K562 (cell line): ENCODE results near the gene ZNF768. TPM values are rescaled to one million over a fixed set of nuclear protein-coding genes. Genes with fewer than 3 reads are reported as not detected.
A peak's percentile ranks its signal among the peaks of the same experiment; 100 is the strongest.

Experiments
- ATAC-seq: fragments of 200-7000 bp; cut with Tn5 transposase; 3 replicates; pipeline ENCODE4 v1.9.1; 2020; ENCODE audit warnings: moderate library complexity
- BruUV-seq: library from RNA; stranded (reverse); fragments of 400-500 nt; replicated peaks from 2 replicates; lab custom pipeline; 2021; lab: Mats Ljungman, UMichigan
- CTCF ChIA-PET: fragments of 300-600 bp; formaldehyde crosslinking; extraction: SDS; loops from one replicate; lab custom pipeline; 2021; ENCODE audit warnings: low intra/inter-chr PET ratio; lab: Yijun Ruan, JAX
- POLR2A ChIA-PET: fragments of 300-600, 350-650 bp; sonication (Branson Sonifier 250); formaldehyde crosslinking; extraction: SDS; loops from one replicate; lab custom pipeline; 2021; ENCODE audit warnings: antibody characterized with exemption, inconsistent platforms; lab: Yijun Ruan, JAX
- DNase-seq, 4 experiments: peaks; one replicate each; pipeline versions ENCODE4 v3.0.0 to v3.0.0-alpha.2; 2011 to 2018; ENCODE audit warnings: low spot score in 3 of 4, mixed read lengths in 3 of 4; ENCODE audit errors: extremely low read depth in 1 of 4
- FAIRE-seq: peaks from 2 replicates; lab custom pipeline; 2011; peaks lifted over from hg19 to GRCh38; lab: Jason Lieb, UNC
- H2AFZ ChIP-seq: 2 replicates; pipeline ENCODE4 v1.6.0; 2011; ENCODE audit warnings: low read depth, low read length, control low read depth, inconsistent platforms
- H3K27ac ChIP-seq: fragments of 200-600 bp; 3 replicates; pipeline ENCODE4 v1.8.0; 2011; ENCODE audit warnings: low read depth, mild to moderate bottlenecking, control low read depth, inconsistent platforms, low read length, moderate library complexity, mixed read lengths; ENCODE audit errors: extremely low read depth
- H3K27me3 ChIP-seq, 2 experiments: fragments of 300-600 bp in 1 of 2; 2 replicates in 1 of 2; 3 replicates in 1 of 2; pipeline versions ENCODE4 v1.6.0 to v1.8.0; 2011; ENCODE audit warnings: inconsistent platforms in 2 of 2, low read length in 2 of 2, mild to moderate bottlenecking in 1 of 2, mixed read lengths in 1 of 2, moderate library complexity in 1 of 2; ENCODE audit not compliant: control insufficient read depth in 2 of 2, insufficient read depth in 2 of 2
- H3K36me3 ChIP-seq: fragments of 300-600 bp; 3 replicates; pipeline ENCODE4 v1.8.0; 2011; ENCODE audit warnings: mild to moderate bottlenecking, low read length, inconsistent platforms; ENCODE audit not compliant: control insufficient read depth, insufficient read depth
- H3K4me1 ChIP-seq, 2 experiments: fragments of 200-600 bp in 1 of 2; replicated peaks in 1 of 2; 2 replicates in 1 of 2; 3 replicates in 1 of 2; pipeline versions ENCODE4 v1.5.1 to v1.8.0; 2011; ENCODE audit warnings: inconsistent platforms in 2 of 2, low read length in 2 of 2, mild to moderate bottlenecking in 1 of 2, mixed read lengths in 1 of 2, moderate library complexity in 1 of 2; ENCODE audit not compliant: control insufficient read depth in 2 of 2, insufficient read depth in 2 of 2
- H3K4me2 ChIP-seq: 2 replicates; pipeline ENCODE4 v1.6.1; 2011; ENCODE audit warnings: low read length, control low read depth, inconsistent platforms, mixed read lengths; ENCODE audit not compliant: insufficient read depth
- H3K4me3 ChIP-seq: fragments of 200-600 bp; sonication (generic), shearing (Covaris generic); 2 replicates; pipeline ENCODE4 v1.5.1; 2016; ENCODE audit warnings: control low read depth, inconsistent platforms
- H3K79me2 ChIP-seq: fragments of 200-600 bp; 3 replicates; pipeline ENCODE4 v1.8.0; 2011; ENCODE audit warnings: low read length, inconsistent platforms; ENCODE audit not compliant: control insufficient read depth, insufficient read depth
- H3K9ac ChIP-seq, 2 experiments: 2 replicates each; pipeline versions ENCODE4 v1.6.0 to v1.6.1; 2011; ENCODE audit warnings: low read depth in 2 of 2, low read length in 2 of 2, control low read depth in 1 of 2, inconsistent platforms in 1 of 2, mild to moderate bottlenecking in 1 of 2, mixed read lengths in 1 of 2; ENCODE audit not compliant: insufficient read depth in 1 of 2
- H3K9me1 ChIP-seq: one replicate; pipeline ENCODE4 v1.6.0; 2011; ENCODE audit warnings: inconsistent platforms, mild to moderate bottlenecking, low read length, moderate library complexity; ENCODE audit not compliant: control insufficient read depth, insufficient read depth
- H3K9me3 ChIP-seq: replicated peaks from 2 replicates; pipeline ENCODE4 v1.5.1; 2011; ENCODE audit warnings: low read depth, low read length, inconsistent platforms; ENCODE audit not compliant: control insufficient read depth, insufficient read depth
- H4K20me1 ChIP-seq: replicated peaks from 2 replicates; pipeline ENCODE4 v1.6.1; 2011; ENCODE audit warnings: low read length, inconsistent platforms, mixed read lengths; ENCODE audit not compliant: control insufficient read depth, insufficient read depth
- RBM14 ChIP-seq: fragments of 200-400 bp; formaldehyde crosslinking; IDR thresholded peaks from 2 replicates; pipeline ENCODE4 v1.6.1; 2018; ENCODE audit warnings: low read depth, mild to moderate bottlenecking, low read length, moderate library complexity, borderline replicate concordance; ENCODE audit not compliant: insufficient read depth
- WGBS: fragments of 100-300 bp; shearing (Covaris generic); methylation state at CpG from one replicate; pipeline ENCODE4 v1.1.6; 2016; ENCODE audit warnings: low coverage, mixed read lengths; ENCODE audit not compliant: insufficient coverage; ENCODE audit errors: missing lambda C conversion rate; 5-methylcytosine and 5-hydroxymethylcytosine counted together
- in situ Hi-C: fragments of 300-500 bp; cut with MboI; formaldehyde crosslinking; loops from 4 replicates; pipeline ENCODE4 v1.15.0; 2018; ENCODE audit warnings: inconsistent platforms, mixed read lengths
- intact Hi-C: fragments of 100-400 bp; cut with micrococcal nuclease; formaldehyde crosslinking; loops from 2 replicates; pipeline ENCODE4 v1.14.2; 2022
- polyA plus RNA-seq, 8 experiments: library from polyadenylated mRNA; depleted of rRNA in 4 of 8; stranded (reverse) in 5 of 8; unstranded in 3 of 8; fragments of >200 nt; fragmentation: Nextera tagmentation in 2 of 8; fragmentation: Illumina TruSeq in 1 of 8; extraction: Ambion mirVana in 2 of 8; extraction: Trizol in 1 of 8; gene quantifications; 2 replicates each; pipeline versions ENCODE4 v1.2.1 to v1.2.3, GENCODE V29; 2011 to 2014; ENCODE audit warnings: inconsistent platforms in 1 of 8, missing spikeins in 1 of 8
- total RNA-seq, 7 experiments: library from RNA; depleted of rRNA in 6 of 7; stranded (reverse); fragments of >200 nt in 6 of 7; fragmentation: Illumina TruSeq in 2 of 7; extraction: Trizol in 2 of 7; gene quantifications; 2 replicates each; pipeline versions ENCODE4 v1.2.1 to v1.2.3, GENCODE V29; 2011 to 2021; ENCODE audit warnings: low replicate concordance in 1 of 7
- TF ChIP-seq, protein P1 (sequence below): fragments of 250-450 bp; sonication (Bioruptor Pico); IDR thresholded peaks from 2 replicates; pipeline ENCODE4 v1.5.0; 2020; ENCODE audit warnings: mild to moderate bottlenecking

Gene ZNF768
- total and polyA plus RNA-seq, 9 of the 15 experiments (the other 6 are each of a cell fraction or from before 2014, with no cell fraction given) = 0.13 to 50.7 (median 26.9) TPM

DNA sequence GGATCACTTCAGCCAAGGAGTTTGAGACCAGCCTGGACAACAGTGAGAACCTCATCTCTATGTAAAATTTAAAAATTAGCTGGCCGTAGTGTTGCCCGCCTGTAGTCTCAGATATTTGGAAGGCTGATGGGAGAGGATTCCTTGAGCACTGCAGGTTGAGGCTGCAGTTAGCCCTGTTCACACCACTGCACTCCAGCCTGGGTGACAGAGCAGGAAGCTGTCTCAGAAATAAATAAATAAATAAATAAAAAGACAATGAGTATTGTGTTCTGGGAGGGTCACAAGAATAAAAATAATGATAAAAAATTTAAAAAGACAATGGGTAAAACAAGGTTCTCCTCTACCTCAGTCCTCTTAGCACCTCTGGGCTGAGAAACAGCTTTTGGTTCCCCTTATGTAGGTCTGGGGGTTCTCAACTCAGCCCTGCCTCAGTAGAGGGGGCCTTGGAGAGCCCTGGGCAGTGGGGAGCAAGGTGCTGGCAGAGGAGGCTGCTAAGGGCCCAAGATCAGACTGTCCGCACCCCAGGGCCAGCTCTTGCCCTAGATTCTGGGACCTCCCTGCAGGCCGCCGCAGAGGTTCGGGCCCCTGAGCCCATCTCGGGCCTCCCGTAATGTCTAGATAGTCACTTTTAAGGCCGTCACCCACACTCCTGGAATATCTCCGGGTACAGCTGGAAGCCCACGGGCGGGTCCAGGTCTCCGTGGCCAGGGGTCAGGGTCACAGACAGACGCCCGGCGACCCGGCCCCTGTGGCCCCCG is 28.4 kb upstream of the ZNF768 start:
- no peak for DNase-seq
- Histone ChIP-seq H3K36me3 (peaks cover 28% of the 10 kb centered on the region; the same call in 2 of the 3 replicates), H4K20me1 (no peaks in the 10 kb centered on the region; the same call in 1 of the 2 replicates), H3K4me3 (no peak overlapping the region), H3K4me2 (no peak overlapping the region), H3K27ac (no peak overlapping the region), H2AFZ (no peak overlapping the region), H3K9me3 (no peaks in the 10 kb centered on the region; the same call in 1 of the 2 replicates), H3K79me2 (peaks cover 30% of the 10 kb centered on the region), H3K9ac (peak overlapping the region in 1 of 2 experiments; percentile 10; a peak in 2 of 4 replicates)
- CTCF ChIA-PET = no interaction called here
- BruUV-seq = no TSS peak
- 97% methylated on average over 4 of the region's 18 CpGs for WGBS
- FAIRE-seq = no peak
- POLR2A ChIA-PET = interaction anchor here (0.8 to 4.9 kb wide), 6 partner anchors 10 to 119 kb away, joined by 3 to 20 read pairs (median 4); partner anchors contain the start of genes ZNF688 and ZNF689
- intact Hi-C loops = no loop called here
- TF ChIP-seq, protein P1, sequence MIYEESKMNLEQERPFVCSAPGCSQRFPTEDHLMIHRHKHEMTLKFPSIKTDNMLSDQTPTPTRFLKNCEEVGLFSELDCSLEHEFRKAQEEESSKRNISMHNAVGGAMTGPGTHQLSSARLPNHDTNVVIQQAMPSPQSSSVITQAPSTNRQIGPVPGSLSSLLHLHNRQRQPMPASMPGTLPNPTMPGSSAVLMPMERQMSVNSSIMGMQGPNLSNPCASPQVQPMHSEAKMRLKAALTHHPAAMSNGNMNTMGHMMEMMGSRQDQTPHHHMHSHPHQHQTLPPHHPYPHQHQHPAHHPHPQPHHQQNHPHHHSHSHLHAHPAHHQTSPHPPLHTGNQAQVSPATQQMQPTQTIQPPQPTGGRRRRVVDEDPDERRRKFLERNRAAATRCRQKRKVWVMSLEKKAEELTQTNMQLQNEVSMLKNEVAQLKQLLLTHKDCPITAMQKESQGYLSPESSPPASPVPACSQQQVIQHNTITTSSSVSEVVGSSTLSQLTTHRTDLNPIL (CRISPR knock-in tag) = no peak
- TF ChIP-seq RBM14 = 0 out of 2 replicates have a peak, but pooled peaks have one; percentile 3
- TF ChIP-seq, all 486 proteins: peak for 1
- in situ Hi-C loops = no loop called here
- Histone ChIP-seq H3K4me1 (peaks cover 29 to 58% of the 10 kb centered on the region in 2 experiments; a peak in 4 of 5 replicates), H3K9me1 (no peaks in the 10 kb centered on the region), H3K27me3 (no peaks in the 10 kb centered on the region)
- ATAC-seq = no peak
